Mesenchymal stem cell (in vitro differentiated cells and primary cell): Measurements from ENCODE around the gene SLC29A3.

Source experiments
- DNase-seq: peaks from one replicate; pipeline ENCODE4 v3.0.0-alpha.2; 2013
- H2AFZ ChIP-seq: one replicate; pipeline ENCODE4 v1.6.1; 2013; ENCODE audit warnings: low read depth, mild to moderate bottlenecking, control low read depth, inconsistent platforms, low read length, moderate library complexity
- H2AK5ac ChIP-seq: 2 replicates; pipeline ENCODE4 v1.6.1; 2013; ENCODE audit warnings: low read length, moderate library complexity, mild to moderate bottlenecking, inconsistent platforms; ENCODE audit not compliant: severe bottlenecking
- H2BK120ac ChIP-seq: one replicate; pipeline ENCODE4 v1.6.1; 2013; ENCODE audit warnings: low read depth, mild to moderate bottlenecking, inconsistent platforms, low read length, moderate library complexity
- H2BK12ac ChIP-seq, 2 experiments: one replicate each; pipeline ENCODE4 v1.6.1; 2013; ENCODE audit warnings: inconsistent platforms in 2 of 2, low read length in 2 of 2, mild to moderate bottlenecking in 2 of 2, moderate library complexity in 2 of 2, control low read depth in 1 of 2
- H2BK15ac ChIP-seq: one replicate; pipeline ENCODE4 v1.6.1; 2013; ENCODE audit warnings: mild to moderate bottlenecking, low read depth, inconsistent platforms; ENCODE audit not compliant: poor library complexity, severe bottlenecking
- H2BK5ac ChIP-seq: 2 replicates; pipeline ENCODE4 v1.6.1; 2013; ENCODE audit warnings: low read depth, mild to moderate bottlenecking, low read length, control low read depth, inconsistent platforms; ENCODE audit not compliant: poor library complexity, severe bottlenecking
- H3K14ac ChIP-seq, 2 experiments: one replicate each; pipeline ENCODE4 v1.6.1; 2013; ENCODE audit warnings: inconsistent platforms in 2 of 2, low read length in 2 of 2, control low read depth in 1 of 2, mild to moderate bottlenecking in 1 of 2, moderate library complexity in 1 of 2
- H3K18ac ChIP-seq, 2 experiments: one replicate each; pipeline ENCODE4 v1.6.1; 2013; ENCODE audit warnings: inconsistent platforms in 2 of 2, low read length in 2 of 2, control low read depth in 1 of 2, low read depth in 1 of 2, mild to moderate bottlenecking in 1 of 2
- H3K23ac ChIP-seq, 2 experiments: one replicate each; pipeline ENCODE4 v1.6.1; 2013; ENCODE audit warnings: inconsistent platforms in 2 of 2, low read length in 2 of 2, mild to moderate bottlenecking in 2 of 2, moderate library complexity in 2 of 2, control low read depth in 1 of 2
- H3K27ac ChIP-seq: 2 replicates; pipeline ENCODE4 v1.5.1; 2013; ENCODE audit warnings: mild to moderate bottlenecking, moderate library complexity, low read length, control low read depth, inconsistent platforms; ENCODE audit not compliant: poor library complexity, severe bottlenecking
- H3K27me3 ChIP-seq, 2 experiments: 2 replicates each; pipeline versions ENCODE4 v1.6.1 to v1.7.0; 2013; ENCODE audit warnings: low read length in 2 of 2, mild to moderate bottlenecking in 2 of 2, moderate library complexity in 2 of 2, control low read depth in 1 of 2, inconsistent platforms in 1 of 2; ENCODE audit not compliant: control insufficient read depth in 1 of 2, insufficient read depth in 1 of 2
- H3K36me3 ChIP-seq, 2 experiments: 2 replicates each; pipeline versions ENCODE4 v1.6.1 to v1.7.0; 2013; ENCODE audit warnings: low read length in 2 of 2, control low read depth in 1 of 2, inconsistent platforms in 1 of 2, low read depth in 1 of 2, mild to moderate bottlenecking in 1 of 2; ENCODE audit not compliant: insufficient read depth in 2 of 2, control insufficient read depth in 1 of 2
- H3K4ac ChIP-seq, 2 experiments: one replicate each; pipeline ENCODE4 v1.6.1; 2013; ENCODE audit warnings: inconsistent platforms in 2 of 2, low read length in 2 of 2, mild to moderate bottlenecking in 2 of 2, moderate library complexity in 2 of 2, control low read depth in 1 of 2, low read depth in 1 of 2
- H3K4me1 ChIP-seq: 2 replicates; pipeline ENCODE4 v1.6.1; 2013; ENCODE audit warnings: low read depth, low read length, control low read depth; ENCODE audit not compliant: control insufficient read depth, insufficient read depth
- H3K4me2 ChIP-seq: 2 replicates; pipeline ENCODE4 v1.6.1; 2013; ENCODE audit warnings: low read length, mild to moderate bottlenecking, inconsistent platforms; ENCODE audit not compliant: poor library complexity, severe bottlenecking
- H3K4me3 ChIP-seq, 2 experiments: 2 replicates each; pipeline versions ENCODE4 v1.5.1 to v1.7.0; 2013; ENCODE audit warnings: low read length in 2 of 2, mild to moderate bottlenecking in 2 of 2, control low read depth in 1 of 2, low read depth in 1 of 2; ENCODE audit not compliant: insufficient read depth in 1 of 2
- H3K79me1 ChIP-seq: replicated peaks from 2 replicates; pipeline ENCODE4 v1.6.1; 2013; ENCODE audit warnings: mild to moderate bottlenecking, control low read depth, low read length, inconsistent platforms; ENCODE audit not compliant: poor library complexity, severe bottlenecking
- H3K9ac ChIP-seq: 2 replicates; pipeline ENCODE4 v1.7.0; 2013; ENCODE audit warnings: mild to moderate bottlenecking, low read length, moderate library complexity
- H3K9me3 ChIP-seq: 2 replicates; pipeline ENCODE4 v1.7.0; 2013; ENCODE audit warnings: mild to moderate bottlenecking, low read length; ENCODE audit not compliant: control insufficient read depth
- H4K8ac ChIP-seq: one replicate; pipeline ENCODE4 v1.6.1; 2013; ENCODE audit warnings: inconsistent platforms, mild to moderate bottlenecking, low read length, moderate library complexity
- H4K91ac ChIP-seq: one replicate; pipeline ENCODE4 v1.6.1; 2013; ENCODE audit warnings: mild to moderate bottlenecking, low read length, inconsistent platforms
- WGBS: methylation state at CpG from one replicate; pipeline ENCODE4 v1.1.7; 2013; ENCODE audit warnings: mixed read lengths; 5-methylcytosine and 5-hydroxymethylcytosine counted together

Gene SLC29A3

GRCh38 chr10:71304914-71305313 lies 14.1 kb upstream of the SLC29A3 start:
- no peak overlapping the region for H3K9ac ChIP-seq

GRCh38 chr10:71306979-71307378 lies 12.1 kb upstream of the SLC29A3 start:
- no peak overlapping the region for H2BK120ac ChIP-seq
- no peak overlapping the region for H3K14ac ChIP-seq
- H3K27ac ChIP-seq: no peak overlapping the region
- no peak overlapping the region for H2BK15ac ChIP-seq
- no peaks in the 10 kb centered on the region for H3K9me3 ChIP-seq
- H2AFZ ChIP-seq: no peak overlapping the region
- no peak overlapping the region for H3K4ac ChIP-seq
- 66% methylated on average over 3 of the region's 3 CpGs for WGBS
- no peaks in the 10 kb centered on the region for H3K79me1 ChIP-seq
- H4K91ac ChIP-seq: no peak overlapping the region
- no peak overlapping the region for H2BK5ac ChIP-seq
- H3K4me2 ChIP-seq: no peak overlapping the region
- H3K27me3 ChIP-seq: peaks cover 0 to 50% of the 10 kb centered on the region in 2 experiments
- no peaks in the 10 kb centered on the region for H3K36me3 ChIP-seq
- no peak for DNase-seq
- H3K18ac ChIP-seq: no peak overlapping the region
- H3K23ac ChIP-seq: no peak overlapping the region
- no peak overlapping the region for H4K8ac ChIP-seq
- H2BK12ac ChIP-seq: no peak overlapping the region
- no peak overlapping the region for H3K9ac ChIP-seq
- H2AK5ac ChIP-seq: no peak overlapping the region
- no peaks in the 10 kb centered on the region for H3K4me1 ChIP-seq
- no peak overlapping the region for H3K4me3 ChIP-seq

More at GRCh38 chr10:71304914-71305313, 14.1 kb upstream of the SLC29A3 start:
- H3K4me1 ChIP-seq: no peaks in the 10 kb centered on the region
- H2BK5ac ChIP-seq: no peak overlapping the region
- no peak overlapping the region for H3K4me2 ChIP-seq
- H3K9me3 ChIP-seq: no peaks in the 10 kb centered on the region
- H4K8ac ChIP-seq: no peak overlapping the region
- no peak overlapping the region for H4K91ac ChIP-seq
- no peak overlapping the region for H2AK5ac ChIP-seq
- no peaks in the 10 kb centered on the region for H3K79me1 ChIP-seq
- no peak overlapping the region for H2BK120ac ChIP-seq
- H3K4me3 ChIP-seq: no peak overlapping the region
- H3K27me3 ChIP-seq: peaks cover 0 to 55% of the 10 kb centered on the region in 2 experiments
- H3K27ac ChIP-seq: no peak overlapping the region
- no peak overlapping the region for H2BK12ac ChIP-seq
- H2BK15ac ChIP-seq: no peak overlapping the region
- H2AFZ ChIP-seq: no peak overlapping the region
- no peak overlapping the region for H3K14ac ChIP-seq
- no peak for DNase-seq
- H3K36me3 ChIP-seq: no peaks in the 10 kb centered on the region
- H3K23ac ChIP-seq: no peak overlapping the region
- no peak overlapping the region for H3K4ac ChIP-seq
- WGBS: 82% methylated on average over 5 of the region's 6 CpGs
- no peak overlapping the region for H3K18ac ChIP-seq

GRCh38 chr10:71307469-71308085 lies 11.5 kb upstream of the SLC29A3 start:
- Histone ChIP-seq H3K9me3 (no peaks in the 10 kb centered on the region), H3K23ac (no peak overlapping the region), H3K14ac (no peak overlapping the region), H3K27me3 (peaks cover 0 to 46% of the 10 kb centered on the region in 2 experiments), H2BK12ac (no peak overlapping the region), H3K27ac (no peak overlapping the region), H4K8ac (no peak overlapping the region), H4K91ac (no peak overlapping the region), H3K4me2 (no peak overlapping the region), H3K36me3 (no peaks in the 10 kb centered on the region), H3K4ac (no peak overlapping the region), H2BK5ac (no peak overlapping the region), H3K79me1 (no peaks in the 10 kb centered on the region), H2BK120ac (no peak overlapping the region), H2AK5ac (no peak overlapping the region), H3K4me1 (no peaks in the 10 kb centered on the region), H3K4me3 (no peak overlapping the region), H3K9ac (no peak overlapping the region), H2AFZ (no peak overlapping the region), H3K18ac (no peak overlapping the region), H2BK15ac (no peak overlapping the region)
- 49% methylated on average over 8 of the region's 8 CpGs for WGBS
- no peak for DNase-seq

- Histone ChIP-seq H3K79me1 (no peaks in the 10 kb centered on the region), H2AFZ (no peak overlapping the region), H3K4me1 (no peaks in the 10 kb centered on the region), H3K4ac (no peak overlapping the region), H3K4me3 (no peak overlapping the region), H3K23ac (no peak overlapping the region), H4K91ac (no peak overlapping the region), H3K9ac (no peak overlapping the region), H2BK5ac (no peak overlapping the region), H2BK15ac (no peak overlapping the region), H2AK5ac (no peak overlapping the region), H3K14ac (no peak overlapping the region), H3K27me3 (peaks cover 0 to 53% of the 10 kb centered on the region in 2 experiments), H3K4me2 (no peak overlapping the region), H3K27ac (no peak overlapping the region), H2BK12ac (no peak overlapping the region), H3K9me3 (no peaks in the 10 kb centered on the region), H4K8ac (no peak overlapping the region), H2BK120ac (no peak overlapping the region), H3K36me3 (no peaks in the 10 kb centered on the region), H3K18ac (no peak overlapping the region)
- WGBS: 90% methylated on average over 2 of the region's 2 CpGs
- DNase-seq: no peak
Measured at GRCh38 chr10:71308244-71308643, 10.8 kb upstream of the SLC29A3 start.
